SHP77 treated with DMSO at 0.1 percent for 48 hours (cell line): ENCODE data around the gene BTN2A1.
A peak's percentile ranks its signal among the peaks of the same experiment; 100 is the strongest.

Experiments
- DNase-seq: peaks from one replicate; lab custom pipeline; 2025; lab: John Stamatoyannopoulos, UW

The BTN2A1 gene

DNA sequence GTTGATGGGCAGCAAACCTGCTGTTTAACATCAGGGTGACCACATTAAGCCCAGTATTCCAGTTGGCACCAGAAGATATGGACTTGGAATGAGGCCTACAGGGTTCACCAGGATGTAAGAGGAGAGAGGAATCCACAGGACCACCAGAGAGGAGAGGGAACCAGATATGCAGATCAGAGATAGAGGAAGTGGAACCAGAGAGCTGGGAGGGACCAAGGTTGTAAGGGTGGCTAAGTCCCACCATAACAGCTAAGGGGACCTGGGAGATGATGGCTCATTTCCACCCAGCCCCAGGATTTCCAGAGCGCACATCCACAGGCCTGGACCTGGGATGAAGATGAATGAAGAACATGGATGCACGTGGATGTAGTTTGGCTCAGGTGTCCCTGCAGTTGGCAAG is 11.1 kb downstream of the BTN2A1 start:
- no peak for DNase-seq

DNA sequence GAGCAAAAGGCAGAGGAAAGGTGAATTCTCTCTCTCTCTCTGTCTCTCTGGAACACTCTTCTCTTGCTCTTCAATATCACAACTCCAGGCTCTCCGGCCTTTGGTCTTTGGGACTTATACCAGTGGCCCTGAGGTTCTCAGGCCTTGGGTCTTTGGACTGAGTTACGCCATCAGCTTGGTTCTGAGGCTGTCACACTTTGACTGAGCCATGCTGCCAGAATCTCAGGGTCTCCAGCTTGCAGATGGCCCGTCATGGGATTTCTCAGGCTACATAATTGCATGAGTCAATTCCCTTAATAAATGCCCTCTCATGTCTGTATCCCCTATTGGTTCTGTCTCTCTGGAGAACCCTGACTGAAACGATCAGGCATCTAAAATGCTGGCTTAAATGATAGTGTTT is 12.9 kb downstream of the BTN2A1 start:
- no peak for DNase-seq

DNA sequence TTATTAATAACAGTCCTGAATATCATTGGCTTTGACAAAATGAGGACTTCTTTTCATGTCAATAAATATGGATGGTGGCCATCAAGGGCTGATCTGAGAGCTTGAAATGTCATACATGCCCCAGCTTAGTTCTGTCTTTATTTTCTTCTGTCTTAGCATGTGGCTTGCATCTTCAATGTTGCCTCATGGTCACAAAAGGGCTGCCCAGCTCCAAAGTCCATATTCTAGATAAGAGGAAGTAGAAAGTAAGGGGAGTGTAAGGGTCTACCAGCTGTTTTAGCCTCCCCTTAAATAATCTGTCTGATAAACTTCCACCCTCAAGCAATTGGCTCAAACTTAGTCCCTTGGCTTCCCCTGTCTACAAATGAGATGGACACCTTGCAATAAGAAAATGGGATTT is 14.2 kb downstream of the BTN2A1 start:
- no peak for DNase-seq

GRCh38 chr6:26472549-26473290 is 15.0 kb downstream of the BTN2A1 start:
- no peak for DNase-seq

GRCh38 chr6:26473429-26473757 is 15.6 kb downstream of the BTN2A1 start:
- DNase-seq: no peak

GRCh38 chr6:26473758-26474438 is 16.1 kb downstream of the BTN2A1 start:
- peak; percentile 96 for DNase-seq

DNA sequence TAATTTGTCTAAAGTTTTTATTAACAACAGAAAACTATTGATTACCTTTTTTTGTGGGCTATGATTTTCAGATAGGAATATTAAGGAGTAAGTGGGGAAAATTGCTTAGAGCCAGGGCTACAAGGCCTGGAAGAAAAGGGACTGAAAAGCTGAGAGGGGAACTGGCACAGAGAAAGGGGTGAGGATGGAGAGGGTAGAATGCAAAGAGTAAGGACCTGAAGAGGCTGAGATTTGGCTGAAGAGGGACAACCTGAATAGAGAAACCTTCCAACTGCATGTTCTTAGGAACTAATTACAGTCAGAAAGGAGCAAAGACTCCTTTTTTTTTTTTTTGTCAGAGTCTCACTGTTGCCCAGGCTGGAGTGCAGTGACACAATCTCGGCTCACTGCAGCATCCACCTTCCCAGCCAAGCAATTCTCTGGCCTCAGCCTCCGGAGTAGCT is 16.7 kb downstream of the BTN2A1 start:
- no peak for DNase-seq

GRCh38 chr6:26475823-26476729 is 18.3 kb downstream of the BTN2A1 start:
- no peak for DNase-seq

DNA sequence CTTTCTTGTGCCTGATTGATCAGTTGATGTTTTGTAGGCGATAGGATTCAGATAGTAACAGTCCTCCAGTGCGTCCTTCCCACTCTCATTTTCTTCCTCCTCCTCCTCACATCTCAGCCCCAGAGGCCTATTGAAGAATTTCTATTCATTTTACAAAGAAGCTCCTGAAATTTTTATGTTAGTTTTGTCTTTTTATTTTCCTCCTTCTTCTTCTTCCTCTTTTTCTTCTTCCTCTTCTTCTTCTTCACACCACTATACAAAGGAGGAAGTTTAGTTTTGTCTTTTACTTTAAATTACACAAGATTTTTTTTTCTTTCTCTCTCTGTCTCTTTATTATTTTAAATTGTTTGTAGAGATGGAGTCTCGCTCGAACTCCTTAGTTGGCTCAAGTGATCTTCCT is 19.1 kb downstream of the BTN2A1 start:
- DNase-seq: no peak

GRCh38 chr6:26477426-26477825 is 19.7 kb downstream of the BTN2A1 start:
- DNase-seq: no peak

- no peak for DNase-seq
Observed at GRCh38 chr6:26478100-26478984, 20.6 kb downstream of the BTN2A1 start.

DNA sequence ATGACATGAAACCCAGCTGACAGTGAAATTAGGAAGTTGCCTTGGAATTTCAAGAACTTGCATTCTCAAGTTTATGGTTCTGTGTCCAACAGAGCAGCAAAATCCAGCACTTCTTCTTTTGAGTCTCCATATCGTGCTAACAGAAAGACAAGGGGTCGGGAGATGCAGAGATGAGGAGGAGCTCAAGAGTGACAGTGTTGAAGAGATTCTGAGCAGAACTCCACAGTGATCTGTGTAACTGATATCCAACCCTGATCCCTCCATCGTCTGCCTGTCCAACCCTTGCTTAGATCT is 21.2 kb downstream of the BTN2A1 start:
- no peak for DNase-seq

DNA sequence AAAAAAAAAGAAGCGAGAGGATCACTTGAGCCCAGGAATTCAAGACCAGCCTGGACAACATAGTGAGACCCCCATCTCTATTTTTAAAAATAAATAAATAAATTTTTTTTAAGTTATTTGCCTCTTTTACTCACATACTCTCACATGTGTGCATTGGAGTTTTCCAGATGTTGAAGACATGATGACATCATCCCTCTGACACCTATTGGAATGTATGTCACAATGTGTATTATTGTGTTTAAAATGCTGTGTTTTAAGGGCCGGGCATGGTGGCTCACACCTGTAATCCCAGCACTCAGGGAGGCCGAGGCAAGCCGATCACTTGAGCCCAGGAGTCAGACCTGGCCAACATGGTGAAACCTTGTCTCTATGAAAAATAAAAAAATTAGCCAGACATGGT is 24.6 kb downstream of the BTN2A1 start:
- no peak for DNase-seq

DNA sequence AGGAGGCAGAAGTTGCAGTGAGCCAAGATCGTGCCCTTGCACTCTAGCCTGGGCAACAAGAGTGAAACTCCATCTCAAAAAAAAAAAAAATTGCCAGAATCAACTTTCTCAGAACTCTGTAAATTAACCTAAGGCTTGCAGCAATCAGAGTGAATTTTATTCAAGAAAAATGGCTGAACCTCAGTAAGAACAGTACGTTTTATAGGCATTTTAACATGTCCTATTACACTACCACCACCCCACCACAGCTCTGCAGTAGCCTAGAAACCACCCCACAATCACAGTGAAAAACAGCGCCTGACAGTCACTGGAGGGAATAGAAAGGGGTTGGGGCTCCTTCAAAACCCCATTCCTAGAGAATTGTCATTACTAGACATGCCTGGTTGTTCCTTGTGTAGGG is 26.0 kb downstream of the BTN2A1 start:
- DNase-seq: no peak

GRCh38 chr6:26484161-26484560 is 26.4 kb downstream of the BTN2A1 start:
- DNase-seq: no peak

DNA sequence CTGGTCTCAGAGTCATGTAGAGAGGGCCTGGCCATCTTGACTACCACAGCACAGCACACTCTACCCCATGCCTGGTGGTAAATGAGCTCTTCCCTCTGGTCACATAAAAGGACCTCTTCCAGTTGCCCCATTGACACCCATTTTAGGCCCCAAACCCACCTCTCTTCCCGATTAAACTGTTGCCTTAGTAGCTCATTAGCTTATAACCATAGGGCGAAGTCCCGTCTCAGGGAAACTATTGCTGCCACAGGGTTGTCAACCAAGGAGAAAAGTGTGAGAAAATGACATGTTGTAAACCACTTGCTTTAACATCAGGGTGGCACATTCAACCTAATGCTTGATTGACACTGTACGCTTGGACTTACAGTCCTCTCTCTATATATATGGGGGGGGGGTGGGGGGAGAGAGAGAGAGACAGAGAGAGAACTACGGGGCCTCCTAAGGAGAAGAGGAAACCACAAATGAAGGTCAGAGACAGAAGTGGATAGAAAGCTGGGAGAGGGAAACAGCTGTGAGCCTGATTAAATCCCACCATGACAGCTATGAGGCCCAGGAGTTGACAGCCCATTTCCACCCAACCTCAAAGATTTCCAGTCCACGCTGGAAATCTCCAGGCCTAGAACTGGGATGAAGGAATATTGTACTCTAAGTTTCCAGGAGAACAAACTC is 27.5 kb downstream of the BTN2A1 start:
- DNase-seq: no peak

DNA sequence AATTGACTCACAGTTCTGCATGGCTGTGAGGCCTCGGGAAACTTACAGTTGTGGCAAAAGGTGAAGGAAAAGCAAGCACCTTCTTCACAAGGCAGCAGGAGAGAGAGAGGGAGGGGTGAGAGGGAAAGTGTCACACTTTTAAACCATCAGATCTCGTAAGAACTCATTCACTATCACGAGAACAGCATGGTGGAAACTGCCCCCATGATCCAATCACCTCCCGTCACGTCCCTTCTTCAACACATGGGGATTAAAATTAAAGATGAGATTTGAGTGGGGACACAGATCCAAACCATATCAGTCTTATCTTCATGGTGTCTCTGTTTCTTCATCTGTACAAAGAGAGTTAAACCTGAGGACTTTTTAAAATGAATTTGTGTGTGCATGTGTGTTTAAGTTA is 28.6 kb downstream of the BTN2A1 start:
- DNase-seq: no peak

- no peak for DNase-seq
Observed at GRCh38 chr6:26487466-26487865, 29.7 kb downstream of the BTN2A1 start.

GRCh38 chr6:26489996-26490964 is 32.5 kb downstream of the BTN2A1 start:
- no peak for DNase-seq

- DNase-seq: no peak
Observed at GRCh38 chr6:26491604-26492003, 33.8 kb downstream of the BTN2A1 start.
